NCI-H510A (cell line): ENCODE results near the gene RRP9.
A peak's percentile ranks its signal among the peaks of the same experiment; 100 is the strongest.

ENCODE experiments used
- DNase-seq: peaks from one replicate; lab custom pipeline; 2025; lab: John Stamatoyannopoulos, UW

RRP9 gene

DNA sequence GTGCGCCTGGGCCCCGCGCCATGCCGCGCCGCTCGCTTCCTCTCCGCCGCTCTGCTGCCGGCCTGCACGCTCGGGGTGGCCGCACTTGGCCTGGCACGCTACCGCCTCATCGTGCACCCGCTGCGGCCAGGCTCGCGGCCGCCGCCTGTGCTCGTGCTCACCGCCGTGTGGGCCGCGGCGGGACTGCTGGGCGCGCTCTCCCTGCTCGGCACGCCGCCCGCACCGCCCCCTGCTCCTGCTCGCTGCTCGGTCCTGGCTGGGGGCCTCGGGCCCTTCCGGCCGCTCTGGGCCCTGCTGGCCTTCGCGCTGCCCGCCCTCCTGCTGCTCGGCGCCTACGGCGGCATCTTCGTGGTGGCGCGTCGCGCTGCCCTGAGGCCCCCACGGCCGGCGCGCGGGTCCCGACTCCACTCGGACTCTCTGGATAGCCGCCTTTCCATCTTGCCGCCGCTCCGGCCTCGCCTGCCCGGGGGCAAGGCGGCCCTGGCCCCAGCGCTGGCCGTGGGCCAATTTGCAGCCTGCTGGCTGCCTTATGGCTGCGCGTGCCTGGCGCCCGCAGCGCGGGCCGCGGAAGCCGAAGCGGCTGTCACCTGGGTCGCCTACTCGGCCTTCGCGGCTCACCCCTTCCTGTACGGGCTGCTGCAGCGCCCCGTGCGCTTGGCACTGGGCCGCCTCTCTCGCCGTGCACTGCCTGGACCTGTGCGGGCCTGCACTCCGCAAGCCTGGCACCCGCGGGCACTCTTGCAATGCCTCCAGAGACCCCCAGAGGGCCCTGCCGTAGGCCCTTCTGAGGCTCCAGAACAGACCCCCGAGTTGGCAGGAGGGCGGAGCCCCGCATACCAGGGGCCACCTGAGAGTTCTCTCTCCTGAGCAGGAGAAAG lies 14.4 kb upstream of the RRP9 start:
- no peak for DNase-seq

DNA sequence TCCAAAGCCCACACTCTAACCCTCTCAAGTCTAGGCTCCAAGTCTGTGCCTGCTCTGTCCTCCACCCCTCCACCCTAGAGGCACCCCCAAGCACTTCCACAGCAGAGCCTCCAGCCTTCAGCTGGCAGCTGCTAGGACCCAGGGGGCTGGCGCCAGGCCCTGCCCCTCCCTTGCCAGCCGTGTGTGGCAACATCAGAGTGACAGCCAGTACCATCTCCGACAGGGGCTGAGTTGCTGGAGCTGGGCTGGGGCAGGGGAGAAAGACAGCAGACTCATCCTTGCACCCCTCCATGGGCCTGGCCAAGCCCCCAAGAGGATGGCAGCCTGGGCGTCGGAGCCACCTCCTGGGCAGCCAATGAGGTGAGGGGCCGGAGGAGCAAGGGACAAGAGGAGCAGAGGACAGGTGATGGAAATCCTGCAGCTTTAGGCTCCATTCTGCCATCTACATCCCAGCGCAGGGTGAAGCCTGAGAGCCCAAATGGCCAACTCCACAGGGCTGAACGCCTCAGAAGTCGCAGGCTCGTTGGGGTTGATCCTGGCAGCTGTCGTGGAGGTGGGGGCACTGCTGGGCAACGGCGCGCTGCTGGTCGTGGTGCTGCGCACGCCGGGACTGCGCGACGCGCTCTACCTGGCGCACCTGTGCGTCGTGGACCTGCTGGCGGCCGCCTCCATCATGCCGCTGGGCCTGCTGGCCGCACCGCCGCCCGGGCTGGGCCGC lies 13.6 kb upstream of the RRP9 start, which contains the start of gene GPR62:
Gene GPR62, plus strand, starts transcription at position 207 of the 718 bp plus-strand sequence. Its CDS starts 272 bp downstream, at position 479.
- DNase-seq = no peak

DNA sequence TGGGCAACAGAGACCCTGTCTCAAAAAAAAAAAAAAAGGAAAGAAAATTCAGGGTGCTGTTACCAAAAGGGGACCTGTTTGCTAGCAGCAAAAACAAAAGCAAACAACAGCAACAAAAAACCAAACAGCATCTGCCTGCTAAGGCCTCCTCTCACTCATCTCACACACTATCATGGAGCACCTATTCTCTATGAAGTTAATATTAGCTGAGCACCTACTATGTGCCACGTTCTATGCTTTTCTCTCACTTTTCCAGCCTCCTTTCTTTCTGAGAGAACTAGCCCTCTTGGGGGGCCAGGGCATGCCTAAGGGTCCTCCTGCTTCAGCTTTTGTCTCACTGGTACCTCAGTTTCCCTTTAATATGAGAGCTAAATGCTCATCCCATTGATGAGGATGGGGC lies 13.0 kb upstream of the RRP9 start:
- DNase-seq = no peak

DNA sequence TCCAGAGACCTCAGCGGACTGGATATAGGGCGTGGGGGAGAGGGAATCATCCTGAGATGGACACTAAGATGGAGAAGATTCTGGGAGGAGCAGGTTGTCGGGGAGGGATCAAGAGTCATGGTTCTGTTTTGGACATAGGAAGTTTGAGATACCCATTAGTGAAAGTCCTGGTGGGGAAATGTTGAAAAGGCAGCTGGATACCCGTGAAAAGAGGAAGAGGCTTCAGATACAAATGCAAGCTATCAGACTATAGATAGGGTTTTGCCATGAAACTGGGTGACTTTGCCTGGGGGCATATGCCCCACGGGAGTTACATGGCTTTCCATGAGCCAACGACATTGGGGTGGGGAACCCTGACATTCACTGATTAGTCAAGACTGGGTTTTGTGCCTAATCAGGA lies 12.4 kb upstream of the RRP9 start:
- no peak for DNase-seq

- peak; percentile 23 for DNase-seq
These were observed 11.7 kb upstream of the RRP9 start for GRCh38 chr3:51953445-51953844.

DNA sequence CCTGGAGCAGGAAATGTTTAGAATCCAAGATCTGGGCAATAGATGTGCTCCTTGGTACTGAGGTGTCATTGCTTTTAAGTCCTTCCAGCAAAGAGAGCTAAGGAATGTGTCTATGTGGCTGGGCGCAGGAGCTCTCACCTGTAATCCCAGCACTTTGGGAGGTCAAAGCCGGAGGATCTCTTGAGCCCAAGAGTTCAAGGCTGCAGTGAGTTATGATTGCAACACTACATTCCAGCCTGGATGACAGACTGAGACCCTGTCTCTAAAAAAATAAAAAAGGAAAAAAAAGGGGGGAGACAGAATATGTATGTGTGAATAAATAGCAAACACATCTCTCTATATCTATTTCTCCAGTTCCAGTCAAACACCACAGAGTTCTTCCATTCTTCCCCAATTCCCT lies 9.2 kb upstream of the RRP9 start:
- DNase-seq = no peak

GRCh38 chr3:51949121-51949520 lies 7.4 kb upstream of the RRP9 start:
- no peak for DNase-seq

GRCh38 chr3:51948016-51948580 lies 6.4 kb upstream of the RRP9 start:
- DNase-seq = no peak

DNA sequence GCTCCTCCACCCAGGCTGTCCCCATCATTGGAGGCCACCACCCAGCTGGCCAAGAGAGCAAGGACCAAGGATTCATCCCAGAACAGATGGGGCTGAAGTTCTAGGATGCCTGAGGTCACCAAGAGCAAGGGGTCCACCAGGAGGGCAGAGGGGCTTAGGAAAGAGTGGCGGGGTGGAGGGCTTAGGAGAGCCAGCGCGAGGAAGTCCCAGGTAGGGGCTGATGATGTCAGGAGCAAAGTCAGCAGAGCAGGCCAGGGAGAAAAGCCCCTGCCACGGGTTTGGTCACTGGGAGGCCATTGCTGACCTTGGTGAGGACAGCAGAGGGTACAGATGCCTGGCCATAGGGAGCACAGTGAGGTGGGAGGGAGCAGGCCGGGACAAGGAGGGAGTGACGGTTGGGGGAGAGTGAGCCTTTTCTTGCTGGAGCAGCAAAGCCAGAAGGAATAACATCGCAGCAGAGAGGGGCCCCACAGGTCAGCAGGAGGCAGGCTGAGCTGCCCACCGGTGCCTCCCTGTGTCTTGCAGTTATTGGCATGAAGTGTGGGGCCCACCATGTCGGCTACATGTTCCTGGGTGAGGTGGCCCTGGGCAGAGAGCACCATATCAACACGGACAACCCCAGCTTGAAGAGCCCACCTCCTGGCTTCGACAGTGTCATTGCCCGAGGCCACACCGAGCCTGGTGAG lies 5.7 kb upstream of the RRP9 start:
- no peak for DNase-seq

- DNase-seq = no peak
These were observed 5.1 kb upstream of the RRP9 start for GRCh38 chr3:51946796-51947195.

DNA sequence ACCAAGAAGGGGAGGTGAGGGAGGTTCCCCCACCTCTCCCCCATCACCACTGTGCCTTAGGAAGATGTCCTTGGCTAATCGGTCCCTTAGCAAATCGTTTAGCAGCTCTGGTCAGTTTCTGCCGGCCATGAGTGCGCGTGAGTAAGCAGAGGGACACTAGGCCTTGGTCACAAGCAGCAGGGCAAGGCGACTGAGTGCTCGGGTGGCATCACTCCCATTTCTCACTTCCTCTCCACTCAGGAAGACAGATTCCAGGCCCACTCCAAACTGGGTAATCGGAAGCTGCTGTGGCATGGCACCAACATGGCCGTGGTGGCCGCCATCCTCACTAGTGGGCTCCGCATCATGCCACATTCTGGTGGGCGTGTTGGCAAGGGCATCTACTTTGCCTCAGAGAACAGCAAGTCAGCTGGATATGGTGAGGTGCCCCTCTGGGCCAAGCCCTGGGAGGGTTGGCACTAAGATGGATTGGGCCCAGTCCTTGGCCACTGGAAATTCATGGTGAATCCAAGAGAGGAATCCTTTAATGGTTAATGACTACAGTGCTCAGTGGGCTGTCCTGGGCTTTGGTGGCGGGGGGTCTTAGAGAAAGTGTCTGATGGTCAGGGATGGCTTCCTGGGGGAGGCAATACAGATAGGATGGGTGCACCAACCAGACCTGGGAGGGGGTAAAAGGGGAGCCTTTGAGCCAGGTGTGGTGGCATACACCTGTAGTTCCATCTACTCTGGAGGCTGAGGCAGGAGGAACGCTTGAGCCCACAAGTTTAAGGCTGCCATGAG lies 4.4 kb upstream of the RRP9 start:
- DNase-seq = no peak

GRCh38 chr3:51945031-51945840 lies 3.5 kb upstream of the RRP9 start:
- DNase-seq = no peak

- DNase-seq = no peak
These were observed 2.8 kb upstream of the RRP9 start for GRCh38 chr3:51944451-51945021.

- DNase-seq = no peak
These were observed 2.0 kb upstream of the RRP9 start for GRCh38 chr3:51943451-51944391.

DNA sequence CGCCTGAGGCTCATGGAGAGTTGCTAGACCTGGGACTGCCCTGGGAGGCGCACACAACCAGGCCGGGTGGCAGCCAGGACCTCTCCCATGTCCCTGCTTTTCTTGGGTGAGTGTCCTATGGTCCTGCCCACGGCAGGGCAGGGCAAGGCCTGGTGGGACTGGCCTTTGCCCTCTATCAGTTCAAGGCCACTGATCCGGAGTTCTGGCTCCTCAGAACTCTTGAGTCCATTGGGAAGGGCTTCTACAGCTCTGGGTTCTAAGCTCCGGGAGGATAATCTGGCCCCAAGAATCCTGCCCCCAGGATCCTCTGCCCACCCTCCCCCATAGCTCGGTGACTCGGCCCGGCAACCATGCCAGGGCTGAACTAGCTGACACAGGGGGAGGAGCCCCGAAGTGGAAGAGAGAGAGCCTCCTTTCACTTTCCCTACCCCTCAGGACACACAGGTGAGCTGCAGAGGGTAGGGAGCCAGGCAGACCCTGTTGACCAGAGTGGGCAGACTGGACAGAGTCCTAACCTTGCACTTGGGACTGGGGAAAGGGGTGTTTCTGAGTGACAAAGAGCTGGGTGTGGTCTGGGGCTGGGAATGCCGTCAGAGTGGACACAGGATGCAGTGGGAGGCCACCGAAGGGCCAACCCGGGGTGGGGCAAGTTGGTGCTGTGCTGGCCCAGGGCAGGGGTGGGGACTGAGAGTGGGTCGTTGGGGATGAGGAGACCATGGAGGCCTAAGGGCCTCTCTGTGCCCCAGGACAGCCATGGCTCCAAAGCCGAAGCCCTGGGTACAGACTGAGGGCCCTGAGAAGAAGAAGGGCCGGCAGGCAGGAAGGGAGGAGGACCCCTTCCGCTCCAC lies 1.1 kb upstream of the RRP9 start:
- peak; percentile 14 for DNase-seq

GRCh38 chr3:51941463-51941797 lies 274 bp downstream of the RRP9 start:
- no peak for DNase-seq

DNA sequence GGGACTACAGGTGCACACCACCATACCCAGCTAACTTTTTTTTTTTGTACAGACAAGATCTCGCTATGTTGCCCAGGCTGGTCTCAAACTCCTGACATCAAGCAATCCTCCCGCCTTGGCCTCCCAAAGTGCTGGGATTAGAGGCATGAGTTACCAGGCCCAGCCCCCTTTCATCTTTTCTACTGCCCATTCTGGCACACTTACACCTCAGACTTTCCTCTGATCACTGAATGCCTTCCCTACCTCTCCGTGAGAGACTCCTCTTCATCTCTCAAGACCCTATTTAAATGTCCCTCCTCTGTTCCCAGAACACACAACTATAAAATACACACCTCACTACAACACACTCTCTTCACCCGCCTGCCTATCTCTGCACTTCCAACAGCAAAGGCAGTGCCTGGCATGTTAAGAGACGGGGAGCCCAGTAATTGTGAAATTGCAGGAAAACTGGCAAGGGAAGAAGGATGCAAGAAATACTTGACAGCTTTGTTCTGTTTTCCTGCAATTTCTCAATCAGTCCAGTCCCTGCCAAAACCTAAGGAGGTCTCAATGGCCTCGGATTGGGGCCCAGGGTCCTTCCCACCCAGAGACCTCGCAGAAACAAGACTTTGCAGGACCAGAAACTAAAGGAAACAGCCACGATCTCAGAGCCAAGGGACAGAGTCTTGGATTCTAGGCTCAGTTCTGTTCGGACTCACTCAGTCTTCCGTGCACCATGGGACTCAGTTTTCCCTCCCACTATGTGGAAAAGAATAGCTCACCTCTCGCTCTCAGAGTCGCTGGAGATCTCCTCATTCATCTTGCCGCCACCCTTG lies 849 bp downstream of the RRP9 start:
- DNase-seq = no peak
